Thoracic aorta (tissue), 2 donors: Measurements from ENCODE around the gene ANO4. TPM values are rescaled to one million over a fixed set of nuclear protein-coding genes. Genes with fewer than 3 reads are reported as not detected.

Experiments used
- ATAC-seq: fragments of 150-250 bp; one replicate; pipeline ENCODE4 v1.8.0; 2017; ENCODE audit warnings: low read depth; ENCODE audit not compliant: insufficient number of reproducible peaks, low FRiP score
- DNase-seq: peaks from one replicate; pipeline ENCODE4 v3.0.0-alpha.2; 2020; ENCODE audit warnings: low spot score
- H3K27ac ChIP-seq, 2 donors: fragments of 200-600 bp; sonication (generic); 1 replicate in 1 of 2; 2 replicates in 1 of 2; pipeline ENCODE4 v1.5.1; 2016; ENCODE audit warnings: mild to moderate bottlenecking in 2 of 2, moderate library complexity in 2 of 2
- H3K27me3 ChIP-seq: fragments of 200-600 bp; sonication (generic); replicated peaks from 2 replicates; pipeline ENCODE4 v1.6.0; 2016; ENCODE audit warnings: mild to moderate bottlenecking; ENCODE audit not compliant: insufficient read depth
- H3K36me3 ChIP-seq: fragments of 200-600 bp; sonication (generic); one replicate; pipeline ENCODE4 v1.5.1; 2016
- H3K4me1 ChIP-seq, 2 donors: fragments of 200-600 bp; sonication (generic); 1 replicate in 1 of 2; 2 replicates in 1 of 2; pipeline versions ENCODE4 v1.5.1 to v1.6.0; 2016; ENCODE audit warnings: low read depth in 2 of 2, mild to moderate bottlenecking in 1 of 2; ENCODE audit not compliant: control insufficient read depth in 1 of 2
- H3K4me3 ChIP-seq: fragments of 200-600 bp; sonication (generic); 2 replicates; pipeline ENCODE4 v1.5.1; 2016; ENCODE audit warnings: mild to moderate bottlenecking
- H3K9me3 ChIP-seq: fragments of 200-600 bp; sonication (generic); 2 replicates; pipeline ENCODE4 v1.5.1; 2016
- CTCF ChIP-seq: fragments of 200-600 bp; sonication (generic); IDR thresholded peaks from one replicate; pipeline ENCODE4 v1.5.1; 2019; ENCODE audit warnings: antibody characterized with exemption
- total RNA-seq, 2 donors: library from RNA; depleted of rRNA; stranded (reverse); fragments of >200 nt; gene quantifications; one replicate each; pipeline versions ENCODE4 v1.1.0 to v1.2.3, GENCODE V29; 2016

The ANO4 gene
- total RNA-seq, 2 donors from 2014 or later: not detected

GRCh38 chr12:100964028-100964427 is 169.5 kb downstream of the ANO4 start:
- Histone ChIP-seq H3K4me1 (peaks cover 0 to 11% of the 10 kb centered on the region in 2 donors), H3K9me3 (no peaks in the 10 kb centered on the region), H3K27me3 (no peaks in the 10 kb centered on the region), H3K4me3 (no peak overlapping the region), H3K36me3 (no peaks in the 10 kb centered on the region), H3K27ac (no peak overlapping the region)
- DNase-seq: no peak
- no peak for ATAC-seq
- no peak for TF ChIP-seq CTCF

- no peak for TF ChIP-seq CTCF
- Histone ChIP-seq H3K4me1 (no peaks in the 10 kb centered on the region), H3K27ac (no peak overlapping the region), H3K27me3 (no peaks in the 10 kb centered on the region), H3K36me3 (no peaks in the 10 kb centered on the region), H3K9me3 (no peaks in the 10 kb centered on the region), H3K4me3 (no peak overlapping the region)
- no peak for ATAC-seq
- DNase-seq: no peak
Observed at GRCh38 chr12:100967189-100967588, 172.6 kb downstream of the ANO4 start.

- no peak for ATAC-seq
- no peak overlapping the region for H3K27ac ChIP-seq
- TF ChIP-seq CTCF: no peak
Observed at GRCh38 chr12:100970894-100971293, 176.3 kb downstream of the ANO4 start.

DNA sequence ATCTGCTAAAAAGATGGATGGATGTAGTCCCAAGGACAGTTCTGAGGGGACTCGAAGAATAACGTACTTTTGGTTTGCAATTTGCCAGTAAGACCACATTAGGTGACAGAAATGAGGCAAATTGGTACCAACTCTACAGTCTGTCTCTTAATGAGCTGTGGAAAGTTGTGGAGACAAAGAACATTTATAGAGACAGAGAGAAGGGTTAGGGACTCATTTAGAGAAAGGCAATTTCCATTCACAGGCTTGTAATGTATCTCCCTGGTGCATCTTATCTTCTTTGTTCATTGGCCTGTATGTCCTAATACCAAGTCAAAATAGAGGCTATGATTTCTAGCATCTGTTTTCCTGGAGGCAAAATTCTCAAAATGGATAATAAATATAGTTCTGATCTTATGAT is 177.5 kb downstream of the ANO4 start:
- H3K27ac ChIP-seq: no peak overlapping the region
- no peak for TF ChIP-seq CTCF
- no peaks in the 10 kb centered on the region for H3K36me3 ChIP-seq
- ATAC-seq (no peak), DNase-seq (no peak)
- H3K27me3 ChIP-seq: no peaks in the 10 kb centered on the region
- no peaks in the 10 kb centered on the region for H3K9me3 ChIP-seq
- H3K4me3 ChIP-seq: no peak overlapping the region
- no peaks in the 10 kb centered on the region for H3K4me1 ChIP-seq

More at GRCh38 chr12:100970894-100971293, 176.3 kb downstream of the ANO4 start:
- H3K4me3 ChIP-seq: no peak overlapping the region
- no peaks in the 10 kb centered on the region for H3K4me1 ChIP-seq
- no peak for DNase-seq
- no peaks in the 10 kb centered on the region for H3K36me3 ChIP-seq
- no peaks in the 10 kb centered on the region for H3K27me3 ChIP-seq
- H3K9me3 ChIP-seq: no peaks in the 10 kb centered on the region

DNA sequence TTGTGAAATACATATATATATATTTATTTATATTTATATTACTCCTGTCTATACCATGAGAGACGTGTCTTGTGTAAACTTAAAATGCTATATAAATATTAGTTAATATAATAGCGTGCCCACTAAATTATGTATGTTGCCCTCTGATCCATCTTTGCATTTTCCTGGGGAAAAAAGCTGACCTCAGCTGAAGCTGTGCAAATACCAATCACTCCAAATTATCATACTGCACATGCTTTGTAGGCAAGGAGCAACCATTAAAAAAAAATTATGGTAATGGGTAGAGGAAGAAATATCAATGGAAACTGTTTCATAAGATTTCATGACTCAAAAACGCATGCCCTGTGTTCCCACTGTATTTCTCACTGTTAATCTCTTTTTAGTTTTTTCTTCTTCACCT is 179.8 kb downstream of the ANO4 start:
- Histone ChIP-seq H3K27ac (no peak overlapping the region), H3K4me1 (no peaks in the 10 kb centered on the region), H3K9me3 (no peaks in the 10 kb centered on the region), H3K4me3 (no peak overlapping the region), H3K27me3 (no peaks in the 10 kb centered on the region), H3K36me3 (no peaks in the 10 kb centered on the region)
- ATAC-seq (no peak), DNase-seq (no peak)
- no peak for TF ChIP-seq CTCF
